HepG2 (cell line): ENCODE data around the gene ZDHHC19. TPM values are rescaled to one million over a fixed set of nuclear protein-coding genes. Genes with fewer than 3 reads are reported as not detected.

Experiments used
- FIP1L1 ChIP-seq: fragments of 200-400 bp; formaldehyde crosslinking; IDR thresholded peaks from 2 replicates; pipeline ENCODE4 v1.6.1; 2018; ENCODE audit warnings: low read depth, mild to moderate bottlenecking, low read length, moderate library complexity, borderline replicate concordance; ENCODE audit not compliant: insufficient read depth
- FOSL2 ChIP-seq: sonication (generic); formaldehyde crosslinking; IDR thresholded peaks from 2 replicates; pipeline ENCODE4 v1.4.0; 2020; ENCODE audit warnings: missing genetic modification reagents
- FOXC1 ChIP-seq: sonication (generic); formaldehyde crosslinking; IDR thresholded peaks from 2 replicates; pipeline ENCODE4 v1.8.0; 2022; ENCODE audit warnings: mild to moderate bottlenecking, missing genetic modification reagents, borderline replicate concordance
- KAT2B ChIP-seq: fragments of 150-350 bp; IDR thresholded peaks from 2 replicates; pipeline ENCODE4 v1.6.1; 2014; ENCODE audit warnings: low read depth, low read length, borderline replicate concordance
- MTA3 ChIP-seq: sonication (generic); formaldehyde crosslinking; IDR thresholded peaks from 2 replicates; pipeline ENCODE4 v1.4.0; 2020; ENCODE audit warnings: missing genetic modification reagents
- REST ChIP-seq, 2 experiments: IDR thresholded peaks; 2 replicates each; pipeline ENCODE4 v1.6.1; 2011 to 2012; ENCODE audit warnings: low read length in 2 of 2, borderline replicate concordance in 1 of 2, low read depth in 1 of 2, mild to moderate bottlenecking in 1 of 2, moderate library complexity in 1 of 2
- SALL2 ChIP-seq: sonication (generic); formaldehyde crosslinking; IDR thresholded peaks from 2 replicates; pipeline ENCODE4 v1.8.1; 2023; ENCODE audit warnings: mild to moderate bottlenecking, missing genetic modification reagents, inconsistent platforms
- SOX5 ChIP-seq: IDR thresholded peaks from 2 replicates; pipeline ENCODE4 v1.6.1; 2016; ENCODE audit warnings: borderline replicate concordance
- TCF7L2 ChIP-seq: IDR thresholded peaks from 2 replicates; pipeline ENCODE4 v1.6.1; 2011; ENCODE audit warnings: mild to moderate bottlenecking, low read depth, low read length, moderate library complexity
- TRIM22 ChIP-seq: fragments of 450-650 bp; IDR thresholded peaks from 2 replicates; pipeline ENCODE4 v1.6.1; 2017
- ZNF12 ChIP-seq: sonication (generic); formaldehyde crosslinking; IDR thresholded peaks from 2 replicates; pipeline ENCODE4 v1.5.0; 2020; ENCODE audit warnings: missing genetic modification reagents
- ZNF292 ChIP-seq: sonication (generic); formaldehyde crosslinking; IDR thresholded peaks from 2 replicates; pipeline ENCODE4 v1.8.1; 2022; ENCODE audit warnings: mild to moderate bottlenecking, low read depth, missing genetic modification reagents, borderline replicate concordance
- ZNF362 ChIP-seq: sonication (generic); formaldehyde crosslinking; IDR thresholded peaks from 2 replicates; pipeline ENCODE4 v1.4.0; 2020; ENCODE audit warnings: missing genetic modification reagents, mild to moderate bottlenecking, borderline replicate concordance
- ZNF552 ChIP-seq: sonication (generic); formaldehyde crosslinking; IDR thresholded peaks from 2 replicates; pipeline ENCODE4 v1.9.0; 2022; ENCODE audit warnings: missing genetic modification reagents, mild to moderate bottlenecking, borderline replicate concordance
- ZNF607 ChIP-seq: sonication (generic); formaldehyde crosslinking; IDR thresholded peaks from 2 replicates; pipeline ENCODE4 v1.5.1; 2020; ENCODE audit warnings: missing genetic modification reagents, mild to moderate bottlenecking, borderline replicate concordance
- ZNF646 ChIP-seq: sonication (generic); formaldehyde crosslinking; IDR thresholded peaks from 2 replicates; pipeline ENCODE4 v1.9.0; 2021; ENCODE audit warnings: mild to moderate bottlenecking, missing genetic modification reagents
- ZNF720 ChIP-seq: sonication (generic); formaldehyde crosslinking; IDR thresholded peaks from 2 replicates; pipeline ENCODE4 v1.4.0; 2020; ENCODE audit warnings: missing genetic modification reagents
- polyA plus RNA-seq, 8 experiments: library from polyadenylated mRNA; depleted of rRNA in 3 of 8; stranded (reverse) in 7 of 8; unstranded in 1 of 8; fragments of >200 nt; fragmentation: Illumina TruSeq in 4 of 8; extraction: Trizol in 4 of 8; gene quantifications; 2 replicates each; pipeline versions ENCODE4 v1.2.1 to v1.2.3, GENCODE V29; 2011 to 2016; ENCODE audit warnings: low read depth in 4 of 8, missing spikeins in 1 of 8, mixed read lengths in 1 of 8; ENCODE audit not compliant: insufficient read depth in 1 of 8
- total RNA-seq, 5 experiments: library from RNA; depleted of rRNA; stranded (reverse); fragments of >200 nt; fragmentation: Illumina TruSeq; extraction: Trizol; gene quantifications; 2 replicates each; pipeline ENCODE4 v1.2.3, GENCODE V29; 2016; ENCODE audit warnings: low read depth in 1 of 5

The ZDHHC19 gene
- total and polyA plus RNA-seq, 2 of the 13 experiments (the other 11 are each of a cell fraction or from before 2014, with no cell fraction given) = 0.22 to 0.53 TPM

- no peak for TF ChIP-seq ZNF646
- peak; percentile 81 for TF ChIP-seq ZNF607 (CRISPR knock-in tag)
- TF ChIP-seq ZNF12 (CRISPR knock-in tag) = no peak
- TF ChIP-seq TCF7L2 = no peak
- TF ChIP-seq FIP1L1 = no peak
- TF ChIP-seq FOXC1 = no peak; the same call in 1 of the 2 replicates
- TF ChIP-seq FOSL2 = peak; percentile 92
- TF ChIP-seq SOX5 (CRISPR knock-in tag) = peak; percentile 90
- TF ChIP-seq ZNF292 (CRISPR knock-in tag) = peak; percentile 90
- no peak; the same call in 1 of the 2 replicates for TF ChIP-seq ZNF552
- TF ChIP-seq TRIM22 = no peak
- TF ChIP-seq KAT2B = no peak
- TF ChIP-seq SALL2 (CRISPR knock-in tag) = no peak
- no peak for TF ChIP-seq MTA3 (CRISPR knock-in tag)
- peak in 1 of 2 experiments; percentile 63; a peak in 1 of 4 replicates for TF ChIP-seq REST (IDR thresholded peaks at IDR 0.05; ENCODE audit: borderline replicate concordance in 1 of 2, low read depth in 1 of 2, low read length in 2 of 2)
- no peak for TF ChIP-seq ZNF720 (CRISPR knock-in tag)
- no peak for TF ChIP-seq ZNF362
Measured at GRCh38 chr3:196214783-196215441, 3.7 kb upstream of the ZDHHC19 start (continued).
